Colonic mucosa (tissue), 4 donors: ENCODE measurements around the gene ITSN1. TPM values are rescaled to one million over a fixed set of nuclear protein-coding genes. Genes with fewer than 3 reads are reported as not detected.

Source experiments
- DNase-seq: peaks from one replicate; pipeline ENCODE4 v3.0.0-alpha.2; 2020
- H3K27ac ChIP-seq: fragments of 200-600 bp; one replicate; pipeline ENCODE4 v1.8.0; 2021
- H3K27me3 ChIP-seq: fragments of 200-600 bp; one replicate; pipeline ENCODE4 v1.8.0; 2021
- H3K36me3 ChIP-seq: fragments of 200-600 bp; one replicate; pipeline ENCODE4 v1.8.0; 2021
- H3K4me1 ChIP-seq: fragments of 200-600 bp; one replicate; pipeline ENCODE4 v1.8.0; 2021; ENCODE audit warnings: mild to moderate bottlenecking
- H3K4me3 ChIP-seq: fragments of 200-600 bp; one replicate; pipeline ENCODE4 v1.8.0; 2021
- H3K9ac ChIP-seq, 2 donors: one replicate each; pipeline ENCODE4 v1.7.0; 2013; ENCODE audit warnings: control low read depth in 2 of 2, low read depth in 2 of 2, low read length in 2 of 2
- H3K9me3 ChIP-seq: fragments of 200-600 bp; one replicate; pipeline ENCODE4 v1.8.0; 2021
- CTCF ChIP-seq: fragments of 200-600 bp; IDR thresholded peaks from one replicate; pipeline ENCODE4 v1.8.0; 2022; ENCODE audit warnings: antibody characterized with exemption, mild to moderate bottlenecking
- intact Hi-C: fragments of 100-400 bp; cut with DNase I; formaldehyde crosslinking; loops from one replicate; pipeline ENCODE4 v1.14.1; 2022
- total RNA-seq, 2 donors: library from RNA; stranded (reverse); fragmentation: NEBNext Ultra II Directional in 1 of 2; extraction: Animal tissue kit (Norgen Biotek cat#: 25700) in 1 of 2; gene quantifications; one replicate each; pipeline ENCODE4 v1.2.1, GENCODE V29; 2021
- donor health status: healthy.
- donor health status: DM: no; HTN: no; CAD: no.
- donor health status: DM: no; HTN: no; CAD: no.

ITSN1 gene
- total RNA-seq, 2 donors from 2014 or later: 22.4 to 28.3 TPM

DNA sequence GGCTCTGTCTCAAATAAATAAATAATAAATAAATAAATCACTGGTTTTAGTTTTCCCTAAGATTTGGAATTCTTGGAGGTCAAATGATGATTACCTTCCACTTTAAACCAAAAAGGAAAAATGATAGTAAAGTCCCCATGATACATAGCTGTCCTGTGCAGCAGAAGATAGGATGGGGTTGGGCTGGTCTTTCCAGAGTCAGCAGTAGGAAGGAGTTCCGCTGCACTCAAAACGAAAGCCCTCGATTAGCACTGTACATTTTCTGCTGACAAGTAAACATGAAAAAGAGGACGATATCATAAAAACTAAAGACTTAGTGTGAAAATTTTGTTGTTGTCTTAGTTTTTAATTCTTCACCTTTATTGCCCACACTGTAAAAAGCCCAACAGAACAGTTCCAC lies 193.6 kb downstream of the ITSN1 start:
- no peak overlapping the region for H3K4me3 ChIP-seq
- no peak overlapping the region for H3K9ac ChIP-seq
- TF ChIP-seq CTCF: no peak
- no peak for DNase-seq
- no peaks in the 10 kb centered on the region for H3K27me3 ChIP-seq
- no peaks in the 10 kb centered on the region for H3K4me1 ChIP-seq
- H3K36me3 ChIP-seq: no peaks in the 10 kb centered on the region
- no peak overlapping the region for H3K27ac ChIP-seq
- no peaks in the 10 kb centered on the region for H3K9me3 ChIP-seq
- intact Hi-C loops: loop anchor here (10.0 kb wide), 1 partner anchor 59 kb away; no protein-coding TSS in a partner anchor

DNA sequence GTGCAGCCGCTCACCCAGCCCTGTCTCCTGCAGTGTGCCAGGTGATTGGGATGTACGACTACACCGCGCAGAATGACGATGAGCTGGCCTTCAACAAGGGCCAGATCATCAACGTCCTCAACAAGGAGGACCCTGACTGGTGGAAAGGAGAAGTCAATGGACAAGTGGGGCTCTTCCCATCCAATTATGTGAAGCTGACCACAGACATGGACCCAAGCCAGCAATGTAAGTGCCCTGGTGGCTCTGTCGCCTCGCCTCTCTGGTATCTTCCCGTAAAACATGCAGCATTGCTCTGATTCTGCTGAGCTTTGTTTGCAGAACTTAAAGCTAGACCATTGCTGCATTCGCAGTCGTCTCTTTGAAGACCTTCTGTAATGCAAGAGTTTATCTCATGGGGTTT lies 194.1 kb downstream of the ITSN1 start:
- no peak for DNase-seq
- Histone ChIP-seq H3K4me3 (no peak overlapping the region), H3K27me3 (no peaks in the 10 kb centered on the region), H3K4me1 (no peaks in the 10 kb centered on the region), H3K36me3 (no peaks in the 10 kb centered on the region), H3K9ac (no peak overlapping the region), H3K27ac (no peak overlapping the region), H3K9me3 (no peaks in the 10 kb centered on the region)
- no peak for TF ChIP-seq CTCF
- intact Hi-C loops: loop anchor here (10.0 kb wide), 1 partner anchor 58 kb away; no protein-coding TSS in a partner anchor

DNA sequence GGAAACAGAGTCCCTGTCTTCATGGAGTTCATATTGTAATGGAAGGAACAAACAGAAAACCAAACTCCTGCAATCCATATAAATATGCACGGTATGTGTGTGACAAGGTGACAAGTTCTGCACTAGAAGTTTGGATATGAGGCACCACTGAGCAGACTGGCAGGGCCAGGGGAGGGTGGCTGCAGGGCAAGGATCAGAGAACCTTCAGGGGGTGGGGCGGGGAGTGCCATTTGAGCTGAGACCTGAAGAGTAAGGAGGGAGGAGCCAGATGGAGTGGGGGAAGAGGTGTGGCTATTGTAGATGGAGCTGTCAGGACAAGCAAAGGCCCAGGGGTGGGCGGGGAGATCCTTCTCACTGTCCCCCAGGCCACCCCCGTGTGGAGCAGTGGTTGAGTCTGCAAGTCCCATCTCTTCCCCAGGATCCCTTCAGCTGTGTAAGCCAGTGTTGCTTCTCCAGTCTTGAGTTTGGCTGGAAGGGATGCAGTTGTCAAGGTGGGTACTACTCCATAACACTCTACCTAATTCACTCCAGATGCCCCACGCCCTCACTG lies 196.9 kb downstream of the ITSN1 start:
- H3K4me1 ChIP-seq: no peaks in the 10 kb centered on the region
- no peak overlapping the region for H3K27ac ChIP-seq
- intact Hi-C loops: loop anchor here (10.0 kb wide), 1 partner anchor 56 kb away; no protein-coding TSS in a partner anchor
- TF ChIP-seq CTCF: no peak
- H3K9me3 ChIP-seq: no peaks in the 10 kb centered on the region
- no peak overlapping the region for H3K9ac ChIP-seq
- no peaks in the 10 kb centered on the region for H3K36me3 ChIP-seq
- no peak for DNase-seq
- no peaks in the 10 kb centered on the region for H3K27me3 ChIP-seq
- H3K4me3 ChIP-seq: no peak overlapping the region

DNA sequence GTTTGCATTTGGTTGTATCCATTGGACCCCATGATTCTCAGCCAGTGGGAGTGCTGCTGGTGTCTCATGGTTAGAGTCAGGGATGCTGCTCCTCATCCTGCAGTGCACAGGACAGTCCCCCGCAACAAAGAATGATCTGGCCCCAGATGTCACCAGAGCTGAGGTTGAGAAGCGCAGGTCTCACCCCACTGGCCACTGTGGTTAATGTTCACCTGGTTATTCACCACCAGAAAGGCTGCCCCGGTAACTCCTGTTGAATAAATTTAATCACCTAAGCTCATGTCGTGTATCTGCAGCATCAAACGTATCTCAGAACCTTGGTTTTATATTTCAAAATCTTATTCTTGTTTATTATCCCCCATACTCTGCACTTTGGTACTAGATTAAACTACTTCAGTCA lies 197.5 kb downstream of the ITSN1 start:
- Histone ChIP-seq H3K36me3 (no peaks in the 10 kb centered on the region), H3K4me3 (no peak overlapping the region), H3K27ac (no peak overlapping the region), H3K9me3 (no peaks in the 10 kb centered on the region), H3K4me1 (no peaks in the 10 kb centered on the region), H3K27me3 (no peaks in the 10 kb centered on the region), H3K9ac (no peak overlapping the region)
- no peak for DNase-seq
- TF ChIP-seq CTCF: no peak
- intact Hi-C loops: loop anchor here (10.0 kb wide), 1 partner anchor 55 kb away; no protein-coding TSS in a partner anchor

GRCh38 chr21:33840771-33841170 lies 198.5 kb downstream of the ITSN1 start:
- no peak for TF ChIP-seq CTCF
- H3K9ac ChIP-seq: no peak overlapping the region
- intact Hi-C loops: no loop called here
- H3K27me3 ChIP-seq: no peaks in the 10 kb centered on the region
- no peaks in the 10 kb centered on the region for H3K4me1 ChIP-seq
- no peak overlapping the region for H3K27ac ChIP-seq
- H3K9me3 ChIP-seq: no peaks in the 10 kb centered on the region
- H3K36me3 ChIP-seq: no peaks in the 10 kb centered on the region
- DNase-seq: no peak
- H3K4me3 ChIP-seq: no peak overlapping the region
